Upper lobe of left lung (tissue), 6 donors: ENCODE measurements around the gene PKNOX2. TPM values are rescaled to one million over a fixed set of nuclear protein-coding genes. Genes with fewer than 3 reads are reported as not detected.

Source experiments
- ATAC-seq, 2 donors: fragments of 200-7000 bp; cut with Tn5 transposase; one replicate each; pipeline ENCODE4 v1.9.1; 2022; ENCODE audit warnings: mild to moderate bottlenecking in 2 of 2, moderate library complexity in 2 of 2; ENCODE audit not compliant: low FRiP score in 2 of 2
- DNase-seq, 2 donors: peaks; one replicate each; pipeline ENCODE4 v3.0.0-alpha.2; 2019 to 2020
- H3K27ac ChIP-seq, 4 donors: fragments of 200-600 bp; sonication (generic); one replicate each; pipeline ENCODE4 v1.5.1; 2016 to 2019
- H3K27me3 ChIP-seq, 4 donors: fragments of 200-600 bp; sonication (generic); one replicate each; pipeline ENCODE4 v1.5.1; 2017 to 2019
- H3K36me3 ChIP-seq, 4 donors: fragments of 200-600 bp; sonication (generic); one replicate each; pipeline ENCODE4 v1.5.1; 2016 to 2019
- H3K4me1 ChIP-seq, 4 donors: fragments of 200-600 bp; sonication (generic); one replicate each; pipeline ENCODE4 v1.5.1; 2018 to 2019
- H3K4me3 ChIP-seq, 4 donors: fragments of 200-600 bp; sonication (generic); one replicate each; pipeline ENCODE4 v1.5.1; 2017 to 2019; ENCODE audit warnings: mild to moderate bottlenecking in 2 of 4, moderate library complexity in 1 of 4
- H3K9me3 ChIP-seq, 4 donors: fragments of 200-600 bp; sonication (generic); one replicate each; pipeline ENCODE4 v1.5.1; 2018 to 2019
- CTCF ChIP-seq, 6 experiments: fragments of 450-650 bp in 4 of 6; fragments of 200-600 bp in 2 of 6; sonication (generic) in 2 of 6; IDR thresholded peaks; one replicate each; pipeline ENCODE4 v1.5.1; 2016 to 2019; ENCODE audit warnings: antibody characterized with exemption in 6 of 6
- EP300 ChIP-seq, 4 donors: sonication (generic); formaldehyde crosslinking; IDR thresholded peaks; one replicate each; pipeline ENCODE4 v1.5.1; 2017; ENCODE audit warnings: antibody characterized with exemption in 4 of 4, control low read depth in 2 of 4
- POLR2A ChIP-seq, 4 donors: fragments of 450-650 bp; IDR thresholded peaks; one replicate each; pipeline ENCODE4 v1.5.1; 2016 to 2017; ENCODE audit warnings: antibody characterized with exemption in 4 of 4, mild to moderate bottlenecking in 2 of 4
- POLR2AphosphoS5 ChIP-seq, 2 donors: sonication (generic); formaldehyde crosslinking; IDR thresholded peaks; one replicate each; pipeline ENCODE4 v1.5.1; 2017; ENCODE audit warnings: antibody characterized with exemption in 2 of 2
- WGBS, 2 donors: methylation state at CpG; one replicate each; pipeline ENCODE4 v1.1.5; 2017 to 2018; 5-methylcytosine and 5-hydroxymethylcytosine counted together
- total RNA-seq, 6 donors: library from RNA; depleted of rRNA in 4 of 6; stranded (reverse); fragments of >200 nt in 4 of 6; gene quantifications; one replicate each; pipeline versions ENCODE4 v1.1.0 to v1.2.1, GENCODE V29; 2016 to 2021
- donor health status: DM: no; HTN: no; CAD: no; lungs with moderate emphysema.
- donor health status: DM: no; HTN: yes; CAD: no; lungs with severe emphysema.

PKNOX2 gene
- total RNA-seq, 6 donors from 2014 or later: 2.9 to 15.5 (median 8.4) TPM

GRCh38 chr11:125163431-125164063 lies 1.0 kb upstream of the PKNOX2 start:
- peak in 1 of 2 donors; percentile 16 for DNase-seq
- Histone ChIP-seq H3K4me1 (peaks cover 18 to 29% (median 24%) of the 10 kb centered on the region in 4 donors), H3K27ac (peak overlapping the region; percentile 16 to 88 (median 78)), H3K36me3 (no peaks in the 10 kb centered on the region), H3K4me3 (no peak overlapping the region), H3K27me3 (peaks cover 0 to 24% (median 15%) of the 10 kb centered on the region in 4 donors), H3K9me3 (no peaks in the 10 kb centered on the region)
- TF ChIP-seq CTCF (IDR thresholded peaks at IDR 0.05) (no peak), POLR2A (IDR thresholded peaks at IDR 0.05) (no peak), POLR2AphosphoS5 (IDR thresholded peaks at IDR 0.05) (no peak), EP300 (IDR thresholded peaks at IDR 0.05) (no peak)
- WGBS, 2 donors: 86 to 94% methylated on average over 4 to 6 of the region's 6 CpGs
- no peak for ATAC-seq

GRCh38 chr11:125164091-125164421 lies 495 bp upstream of the PKNOX2 start:
- H3K4me1 ChIP-seq: peaks cover 18 to 29% (median 24%) of the 10 kb centered on the region in 4 donors
- H3K27me3 ChIP-seq: peaks cover 0 to 24% (median 15%) of the 10 kb centered on the region in 4 donors
- no peaks in the 10 kb centered on the region for H3K9me3 ChIP-seq
- TF ChIP-seq EP300 (IDR thresholded peaks at IDR 0.05) (no peak), CTCF (IDR thresholded peaks at IDR 0.05) (no peak), POLR2AphosphoS5 (IDR thresholded peaks at IDR 0.05) (no peak)
- DNase-seq: no peak
- peak overlapping the region in 3 of 4 donors; percentile 48 to 61 (median 61) for H3K4me3 ChIP-seq
- H3K36me3 ChIP-seq: no peaks in the 10 kb centered on the region
- no peak for ATAC-seq
- 19 to 20% methylated on average over 7 to 8 of the region's 8 CpGs for WGBS, 2 donors
- peak overlapping the region; percentile 16 to 88 (median 78) for H3K27ac ChIP-seq

GRCh38 chr11:125165111-125165842 lies 726 bp downstream of the PKNOX2 start:
- peaks cover 18 to 29% (median 24%) of the 10 kb centered on the region in 4 donors for H3K4me1 ChIP-seq
- ATAC-seq: peak in 1 of 2 donors; percentile 43
- peak in 1 of 2 donors; percentile 89 for DNase-seq
- peak overlapping the region; percentile 80 to 88 (median 86) for H3K27ac ChIP-seq
- H3K27me3 ChIP-seq: peaks cover 0 to 24% (median 15%) of the 10 kb centered on the region in 4 donors
- H3K36me3 ChIP-seq: no peaks in the 10 kb centered on the region
- peak overlapping the region; percentile 48 to 61 (median 56) for H3K4me3 ChIP-seq
- WGBS, 2 donors: 0 to 1% methylated on average over 41 to 45 of the region's 80 CpGs
- H3K9me3 ChIP-seq: no peaks in the 10 kb centered on the region
- TF ChIP-seq POLR2AphosphoS5 (IDR thresholded peaks at IDR 0.05) (no peak), POLR2A (IDR thresholded peaks at IDR 0.05) (no peak), CTCF (IDR thresholded peaks at IDR 0.05) (no peak), EP300 (IDR thresholded peaks at IDR 0.05) (no peak)

GRCh38 chr11:125165843-125166763 lies 1.6 kb downstream of the PKNOX2 start:
- TF ChIP-seq POLR2AphosphoS5 (IDR thresholded peaks at IDR 0.05): peak in 1 of 2 donors; percentile 5
- TF ChIP-seq POLR2A (IDR thresholded peaks at IDR 0.05): no peak
- TF ChIP-seq CTCF (IDR thresholded peaks at IDR 0.05): no peak
- no peak for TF ChIP-seq EP300 (IDR thresholded peaks at IDR 0.05)
- H3K36me3 ChIP-seq: no peaks in the 10 kb centered on the region
- no peaks in the 10 kb centered on the region for H3K9me3 ChIP-seq
- H3K4me1 ChIP-seq: peaks cover 18 to 29% (median 24%) of the 10 kb centered on the region in 4 donors
- H3K27me3 ChIP-seq: peaks cover 0 to 24% (median 15%) of the 10 kb centered on the region in 4 donors
- peak overlapping the region in 3 of 4 donors; percentile 48 to 61 (median 61) for H3K4me3 ChIP-seq
- ATAC-seq (no peak), DNase-seq (peak in 1 of 2 donors; percentile 79)
- WGBS, 2 donors: 3 to 5% methylated on average over 40 to 49 of the region's 66 CpGs
- H3K27ac ChIP-seq: peak overlapping the region; percentile 80 to 88 (median 86)
